Peyer's patch (tissue), 4 donors: Measurements from ENCODE around the gene MACROD2.

Source experiments
- CTCF ChIP-seq, 6 experiments: fragments of 450-650 bp in 4 of 6; fragments of 200-600 bp in 2 of 6; sonication (generic) in 1 of 6; IDR thresholded peaks; one replicate each; pipeline ENCODE4 v1.5.1; 2017 to 2019; ENCODE audit warnings: antibody characterized with exemption in 6 of 6, mild to moderate bottlenecking in 3 of 6, moderate library complexity in 1 of 6
- POLR2A ChIP-seq, 2 donors: fragments of 450-650 bp; IDR thresholded peaks; one replicate each; pipeline ENCODE4 v1.5.1; 2017; ENCODE audit warnings: antibody characterized with exemption in 2 of 2, mild to moderate bottlenecking in 2 of 2, moderate library complexity in 2 of 2

GRCh38 chr20:15763366-15763765, 1768.0 kb downstream of the MACROD2 start:
- TF ChIP-seq CTCF (IDR thresholded peaks at IDR 0.05), result no peak
- TF ChIP-seq POLR2A (IDR thresholded peaks at IDR 0.05), result no peak
